A549 (cell line): ENCODE results near the gene COPZ2. TPM values are rescaled to one million over a fixed set of nuclear protein-coding genes. Genes with fewer than 3 reads are reported as not detected.

Source experiments
- ATAC-seq, 2 experiments: fragments of 200-7000 bp in 1 of 2; fragments of >200 bp in 1 of 2; cut with Nextera tagmentation in 1 of 2; cut with Tn5 transposase in 1 of 2; 3 replicates each; pipeline versions ENCODE4 v1.8.0 to v1.9.1; 2018 to 2020; ENCODE audit warnings: mild to moderate bottlenecking in 1 of 2, moderate library complexity in 1 of 2
- CTCF ChIA-PET: fragments of 300-600 bp; sonication (Branson Sonifier 250); formaldehyde crosslinking; extraction: SDS; loops from one replicate; lab custom pipeline; 2021; ENCODE audit warnings: antibody characterized with exemption, inconsistent platforms; lab: Yijun Ruan, JAX
- POLR2A ChIA-PET: fragments of 350-600 bp; formaldehyde crosslinking; extraction: SDS; loops from one replicate; lab custom pipeline; 2021; ENCODE audit warnings: antibody characterized with exemption, inconsistent platforms; lab: Yijun Ruan, JAX
- DNase-seq, 2 experiments: peaks; one replicate each; pipeline versions ENCODE4 v3.0.0 to v3.0.0-alpha.2; 2011 to 2016; ENCODE audit warnings: low read depth in 1 of 2, low spot score in 1 of 2
- FAIRE-seq: peaks from 2 replicates; lab custom pipeline; 2011; peaks lifted over from hg19 to GRCh38; lab: Jason Lieb, UNC
- H3K27ac ChIP-seq, 2 experiments: fragments of >200 bp; sonication (Bioruptor Twin); formaldehyde crosslinking; 3 replicates each; pipeline ENCODE4 v1.5.1; 2016 to 2017
- H3K4me1 ChIP-seq: fragments of >200 bp; sonication (Bioruptor Twin); formaldehyde crosslinking; 3 replicates; pipeline ENCODE4 v1.6.1; 2016
- H3K4me2 ChIP-seq: fragments of >200 bp; sonication (Bioruptor Twin); formaldehyde crosslinking; 3 replicates; pipeline ENCODE4 v1.6.1; 2016
- H3K4me3 ChIP-seq: fragments of >200 bp; sonication (Bioruptor Twin); formaldehyde crosslinking; 3 replicates; pipeline ENCODE4 v1.5.1; 2016
- H3K9me3 ChIP-seq: fragments of >200 bp; sonication (Bioruptor Twin); formaldehyde crosslinking; 3 replicates; pipeline ENCODE4 v1.6.1; 2016
- CEBPB ChIP-seq, 2 experiments: fragments of >200 bp in 1 of 2; sonication (Bioruptor Twin) in 1 of 2; formaldehyde crosslinking in 1 of 2; IDR thresholded peaks; 2 replicates each; pipeline ENCODE4 v1.6.1; 2012 to 2016
- CTCF ChIP-seq: fragments of >200 bp; sonication (Bioruptor Twin); formaldehyde crosslinking; IDR thresholded peaks from 3 replicates; pipeline ENCODE4 v1.5.1; 2016
- ELK1 ChIP-seq: fragments of 150-350 bp; IDR thresholded peaks from 2 replicates; pipeline ENCODE4 v1.6.1; 2014; ENCODE audit warnings: low read depth, mild to moderate bottlenecking, low read length
- HEYL ChIP-seq: fragments of 250-450 bp; sonication (Bioruptor Pico); IDR thresholded peaks from 2 replicates; pipeline ENCODE4 v1.8.0; 2021; ENCODE audit warnings: mild to moderate bottlenecking, moderate library complexity
- HMGXB4 ChIP-seq: fragments of 250-450 bp; sonication (Bioruptor Pico); IDR thresholded peaks from 2 replicates; pipeline ENCODE4 v1.5.0; 2021; ENCODE audit warnings: mild to moderate bottlenecking, moderate library complexity, borderline replicate concordance
- JUNB ChIP-seq: fragments of >200 bp; sonication (Bioruptor Twin); formaldehyde crosslinking; IDR thresholded peaks from 2 replicates; pipeline ENCODE4 v1.6.1; 2016
- MAFK ChIP-seq: fragments of 450-650 bp; IDR thresholded peaks from 2 replicates; pipeline ENCODE4 v1.6.1; 2014; ENCODE audit not compliant: partially characterized antibody
- MAX ChIP-seq: IDR thresholded peaks from 2 replicates; pipeline ENCODE4 v1.6.1; 2012
- MYC ChIP-seq: IDR thresholded peaks from 2 replicates; pipeline ENCODE4 v1.6.1; 2012; ENCODE audit warnings: mild to moderate bottlenecking, inconsistent platforms, low read length, improper control_type of control experiment, borderline replicate concordance
- NPAS2 ChIP-seq: fragments of 250-450 bp; sonication (Bioruptor Pico); IDR thresholded peaks from 2 replicates; pipeline ENCODE4 v1.8.0; 2022; ENCODE audit warnings: mild to moderate bottlenecking, moderate library complexity, borderline replicate concordance
- POLR2A ChIP-seq: IDR thresholded peaks from 2 replicates; pipeline ENCODE4 v1.6.1; 2012; ENCODE audit warnings: mild to moderate bottlenecking, low read length
- RAD21 ChIP-seq, 2 experiments: fragments of >200 bp in 1 of 2; sonication (Bioruptor Twin) in 1 of 2; formaldehyde crosslinking in 1 of 2; IDR thresholded peaks in 1 of 2; conservative IDR thresholded peaks in 1 of 2; 2 replicates in 1 of 2; 3 replicates in 1 of 2; pipeline ENCODE4 v1.6.1; 2012 to 2018; ENCODE audit warnings: inconsistent platforms in 1 of 2
- SMC3 ChIP-seq: fragments of >200 bp; sonication (Bioruptor Twin); formaldehyde crosslinking; IDR thresholded peaks from 3 replicates; pipeline ENCODE4 v1.6.1; 2018; ENCODE audit warnings: inconsistent platforms
- TFCP2L1 ChIP-seq: fragments of 250-450 bp; sonication (Bioruptor Pico); IDR thresholded peaks from 2 replicates; pipeline ENCODE4 v1.5.0; 2021; ENCODE audit warnings: mild to moderate bottlenecking
- TP53 ChIP-seq: fragments of 250-450 bp; sonication (Bioruptor Pico); IDR thresholded peaks from 2 replicates; pipeline ENCODE4 v1.5.0; 2021; ENCODE audit warnings: mild to moderate bottlenecking, moderate library complexity
- USF2 ChIP-seq: fragments of 450-650 bp; IDR thresholded peaks from 2 replicates; pipeline ENCODE4 v1.6.1; 2014; ENCODE audit warnings: antibody characterized with exemption
- ZC3H11A ChIP-seq: fragments of 450-650 bp; IDR thresholded peaks from 2 replicates; pipeline ENCODE4 v1.6.1; 2014; ENCODE audit warnings: antibody characterized with exemption, mild to moderate bottlenecking
- ZFP36 ChIP-seq: fragments of 450-650 bp; IDR thresholded peaks from 2 replicates; pipeline ENCODE4 v1.6.1; 2014; ENCODE audit warnings: borderline replicate concordance; ENCODE audit not compliant: partially characterized antibody
- WGBS: methylation state at CpG from one replicate; pipeline ENCODE4 v1.1.6; 2017; ENCODE audit errors: missing lambda C conversion rate; 5-methylcytosine and 5-hydroxymethylcytosine counted together
- polyA minus RNA-seq: library from RNA; depleted of rRNA, polyadenylated mRNA; stranded (reverse); fragments of >200 nt; gene quantifications from 2 replicates; pipeline ENCODE4 v1.2.3, GENCODE V29; 2011; rRNA and poly(A)+ RNA removed
- polyA plus RNA-seq, 4 experiments: library from polyadenylated mRNA; depleted of rRNA in 3 of 4; stranded (reverse); fragments of >200 nt; fragmentation: RNase III in 1 of 4; extraction: RNeasy Plus Mini Kit Qiagen cat#74134 plus additional on column Dnase treatment in 1 of 4; gene quantifications; 2 replicates in 3 of 4; 3 replicates in 1 of 4; pipeline ENCODE4 v1.2.3, GENCODE V29; 2011 to 2017

Gene COPZ2
- polyA plus RNA-seq (2011; rRNA removed) (19.1 and 19.3 TPM in 2 replicates), polyA plus RNA-seq (2017; fragmentation: RNase III; extraction: RNeasy Plus Mini Kit Qiagen cat#74134 plus additional on column Dnase treatment) (10.6 to 11.0 TPM (median 10.9 TPM) in 3 replicates), polyA minus RNA-seq (12.7 and 13.4 TPM in 2 replicates)
- 12.3 and 13.7 TPM in 2 replicates for polyA plus RNA-seq (2012; cell fraction: cytosol; rRNA removed)
- 7.1 and 11.4 TPM in 2 replicates for polyA plus RNA-seq (2012; cell fraction: nucleus; rRNA removed)

GRCh38 chr17:48037036-48037837, at the start of gene COPZ2:
Gene COPZ2 (minus strand): TSS chr17:48037797. CDS start chr17:48037777, 20 bp downstream.
- no peak for FAIRE-seq
- POLR2A ChIA-PET = interaction anchor here (1.4 to 1.6 kb wide), 2 partner anchors 10 to 12 kb away, joined by 4 to 9 read pairs; no protein-coding TSS in a partner anchor
- TF ChIP-seq TFCP2L1 (peak; percentile 9; the same call in 1 of the 2 replicates), SMC3 (peak; percentile 34; the same call in 2 of the 3 replicates), RAD21 (conservative IDR thresholded peaks at IDR 0.05 in 1 of 2, IDR thresholded peaks at IDR 0.05 in 1 of 2) (0 out of 5 replicates have a peak, but pooled peaks have one; percentile 17 to 36), JUNB (no peak), CEBPB (IDR thresholded peaks at IDR 0.05) (no peak), POLR2A (peak; percentile 28), TP53 (CRISPR knock-in tag) (no peak), CTCF (peak; percentile 70), MYC (peak; percentile 64; the same call in 1 of the 2 replicates), MAX (peak; percentile 79)

GRCh38 chr17:48084932-48085331, 47.3 kb upstream of the COPZ2 start:
- peak; percentile 32 for FAIRE-seq
- CTCF ChIA-PET = interaction anchor here (1.0 to 36.2 kb wide), 7 partner anchors 10 to 706 kb away, joined by 3 to 1398 read pairs (median 45); partner anchors contain the start of genes CBX1, COPZ2 and NFE2L1
- no peak overlapping the region for H3K4me2 ChIP-seq

More at GRCh38 chr17:48037036-48037837, at the start of gene COPZ2:
- H3K9me3 ChIP-seq = no peaks in the 10 kb centered on the region
- peak; percentile 94 to 95 for ATAC-seq
- CTCF ChIA-PET = interaction anchor here (0.8 to 46.6 kb wide), 19 partner anchors 9 to 576 kb away, joined by 3 to 1398 read pairs (median 4); partner anchors contain the start of gene NFE2L1
- peak; percentile 71 to 85 for DNase-seq
- peak within 1 kb of the TSS; percentile 91 for H3K4me2 ChIP-seq
- H3K4me1 ChIP-seq = 0 out of 3 replicates have a peak, but pooled peaks cover 3% of the 10 kb centered on the region
- H3K27ac ChIP-seq = peak within 1 kb of the TSS; percentile 74 to 91
- WGBS = 12% methylated on average over 21 of the region's 73 CpGs
- peak within 1 kb of the TSS; percentile 63 for H3K4me3 ChIP-seq

GRCh38 chr17:48081858-48082257, 44.3 kb upstream of the COPZ2 start:
- H3K4me1 ChIP-seq = peaks cover 17% of the 10 kb centered on the region
- no peak for DNase-seq
- no peaks in the 10 kb centered on the region for H3K9me3 ChIP-seq
- POLR2A ChIA-PET = interaction anchor here (1.1 to 3.2 kb wide), 3 partner anchors 14 to 34 kb away, joined by 4 to 16 read pairs (median 5); partner anchors contain the start of gene NFE2L1
- no peak overlapping the region for H3K4me2 ChIP-seq
- H3K4me3 ChIP-seq = no peak overlapping the region
- no peak for FAIRE-seq
- no peak for ATAC-seq
- CTCF ChIA-PET = interaction anchor here (0.6 to 36.2 kb wide), 10 partner anchors 10 to 486 kb away, joined by 3 to 1398 read pairs (median 13); partner anchors contain the start of genes CBX1, COPZ2 and NFE2L1
- no peak overlapping the region for H3K27ac ChIP-seq
- 78% methylated on average over 5 of the region's 5 CpGs for WGBS
- no peak for TF ChIP-seq HEYL (CRISPR knock-in tag)
- no peak for TF ChIP-seq ZC3H11A
- no peak for TF ChIP-seq ELK1
- no peak for TF ChIP-seq ZFP36
- TF ChIP-seq USF2 = no peak

More at GRCh38 chr17:48084932-48085331, 47.3 kb upstream of the COPZ2 start:
- H3K4me1 ChIP-seq = peaks cover 17% of the 10 kb centered on the region
- POLR2A ChIA-PET = interaction anchor here (1.6 kb wide), 1 partner anchor 36 kb away, joined by 9 read pairs; the partner anchor contains the start of gene NFE2L1
- peak; percentile 86 for TF ChIP-seq MAFK
- no peak for TF ChIP-seq HMGXB4 (CRISPR knock-in tag)
- TF ChIP-seq NPAS2 (CRISPR knock-in tag) = no peak
- no peaks in the 10 kb centered on the region for H3K9me3 ChIP-seq
- no peak overlapping the region for H3K27ac ChIP-seq
- no peak overlapping the region for H3K4me3 ChIP-seq
- 70% methylated on average over 2 of the region's 2 CpGs for WGBS
- DNase-seq (no peak), ATAC-seq (no peak)
